ENCODE results near the gene FLT1.
A peak's percentile ranks its signal among the peaks of the same experiment; 100 is the strongest.

Gene FLT1

GRCh38 chr13:28318496-28318895, 176.4 kb downstream of the FLT1 start:
- Histone ChIP-seq H3K9me3 (no peaks in the 10 kb centered on the region), H3K27me3 (ENCODE audit: low read depth) (no peaks in the 10 kb centered on the region), H3K4me1 (no peaks in the 10 kb centered on the region), H3K36me3 (replicated peaks) (no peaks in the 10 kb centered on the region), H3K4me3 (no peak overlapping the region)
- in situ Hi-C loops (cut with MboI; ENCODE audit: low sequenced_read_pairs), result loop anchor here (25.0 kb wide), 1 partner anchor 1044 kb away; no protein-coding TSS in a partner anchor
- no peak for DNase-seq (ENCODE audit: low spot score in 2 of 2)

GRCh38 chr13:28316836-28317235, 178.1 kb downstream of the FLT1 start:
- H3K9me3 ChIP-seq, result no peaks in the 10 kb centered on the region
- H3K27me3 ChIP-seq (ENCODE audit: low read depth), result no peaks in the 10 kb centered on the region
- H3K4me3 ChIP-seq, result no peak overlapping the region
- H3K4me1 ChIP-seq, result no peaks in the 10 kb centered on the region
- H3K36me3 ChIP-seq (replicated peaks), result no peaks in the 10 kb centered on the region
- in situ Hi-C loops (cut with MboI; ENCODE audit: low sequenced_read_pairs), result loop anchor here (25.0 kb wide), 1 partner anchor 1045 kb away; no protein-coding TSS in a partner anchor
- no peak for DNase-seq (ENCODE audit: low spot score in 2 of 2)

DNA sequence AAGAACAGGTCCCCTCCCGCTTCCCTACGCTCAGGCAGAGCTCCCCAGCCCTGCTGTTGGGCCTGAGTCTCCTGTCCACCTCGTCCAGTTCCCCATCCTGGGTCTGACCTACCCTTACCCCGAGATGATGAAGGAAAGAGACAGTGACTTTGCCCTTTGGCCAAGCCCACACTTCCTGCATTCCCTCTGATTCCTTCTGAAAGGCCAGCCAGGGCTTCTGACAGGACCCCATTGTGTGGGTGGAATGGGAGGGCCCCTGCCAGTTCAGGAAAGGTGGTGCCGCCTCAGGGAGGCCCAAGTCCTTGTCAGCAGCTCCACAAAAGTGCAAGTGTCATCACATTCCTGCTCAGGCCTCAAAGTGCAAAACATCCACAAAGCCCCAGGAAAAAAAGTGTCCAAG, 178.8 kb downstream of the FLT1 start:
- Histone ChIP-seq H3K4me1 (no peaks in the 10 kb centered on the region), H3K4me3 (no peak overlapping the region), H3K9me3 (no peaks in the 10 kb centered on the region), H3K27me3 (ENCODE audit: low read depth) (no peaks in the 10 kb centered on the region), H3K36me3 (replicated peaks) (no peaks in the 10 kb centered on the region)
- in situ Hi-C loops (cut with MboI; ENCODE audit: low sequenced_read_pairs), result loop anchor here (25.0 kb wide), 1 partner anchor 1046 kb away; no protein-coding TSS in a partner anchor
- DNase-seq (ENCODE audit: low spot score in 2 of 2), result no peak

- Histone ChIP-seq H3K4me1 (no peaks in the 10 kb centered on the region; the same call in 1 of the 2 replicates), H3K9me3 (no peaks in the 10 kb centered on the region), H3K4me3 (no peak overlapping the region), H3K27me3 (ENCODE audit: low read depth) (no peaks in the 10 kb centered on the region), H3K36me3 (replicated peaks) (no peaks in the 10 kb centered on the region)
- in situ Hi-C loops (cut with MboI; ENCODE audit: low sequenced_read_pairs), result loop anchor here (25.0 kb wide), 1 partner anchor 1047 kb away; no protein-coding TSS in a partner anchor
- DNase-seq (ENCODE audit: low spot score in 2 of 2), result no peak
Observed at GRCh38 chr13:28314879-28315278, 180.0 kb downstream of the FLT1 start.

DNA sequence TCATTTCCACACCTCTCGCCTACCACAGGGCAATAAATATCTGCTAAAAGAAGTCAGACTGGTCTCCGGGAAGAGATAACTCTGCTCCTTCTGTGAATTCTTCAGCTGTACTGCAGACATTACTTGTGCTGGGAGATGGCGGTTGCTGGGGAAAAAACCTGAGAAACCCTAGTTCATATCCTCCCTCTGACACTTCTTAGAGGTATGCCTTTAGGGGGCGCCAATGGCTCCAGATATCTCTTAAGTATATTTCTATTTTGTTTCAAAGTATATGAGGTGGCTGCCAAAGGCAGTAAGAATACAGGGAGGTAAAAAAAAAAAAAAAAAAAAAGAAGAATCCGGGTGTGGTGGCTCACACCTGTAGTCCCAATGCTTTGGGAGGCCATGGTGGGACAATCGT, 181.3 kb downstream of the FLT1 start:
- DNase-seq (ENCODE audit: low spot score in 2 of 2), result peak; percentile 9 to 41
- in situ Hi-C loops (cut with MboI; ENCODE audit: low sequenced_read_pairs), result loop anchor here (25.0 kb wide), 1 partner anchor 1049 kb away; no protein-coding TSS in a partner anchor
- peaks cover under 1% of the 10 kb centered on the region; the same call in 1 of the 2 replicates for H3K4me1 ChIP-seq
- H3K4me3 ChIP-seq, result no peak overlapping the region
- H3K36me3 ChIP-seq (replicated peaks), result no peaks in the 10 kb centered on the region
- H3K9me3 ChIP-seq, result no peaks in the 10 kb centered on the region
- H3K27me3 ChIP-seq (ENCODE audit: low read depth), result no peaks in the 10 kb centered on the region

DNA sequence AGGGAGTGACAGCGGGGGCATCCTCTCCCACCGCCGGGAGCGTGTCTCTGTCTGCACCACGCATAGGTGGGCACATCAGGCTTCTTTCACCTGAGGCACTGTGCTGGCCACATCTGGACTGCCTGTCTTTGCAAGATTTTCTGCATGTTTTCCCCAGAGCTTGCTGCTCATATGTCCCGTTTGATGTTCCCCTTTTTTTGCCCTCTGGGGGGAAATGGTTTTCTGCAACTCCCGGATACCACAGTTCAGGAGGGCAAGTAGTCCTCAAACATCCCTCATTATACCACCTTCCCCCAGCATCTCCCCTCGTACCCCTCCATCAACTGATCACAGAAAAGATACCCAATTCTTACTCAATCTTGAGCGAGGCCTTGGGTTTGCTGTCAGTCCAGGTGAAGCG, 188.6 kb downstream of the FLT1 start:
- no peaks in the 10 kb centered on the region for H3K9me3 ChIP-seq
- in situ Hi-C loops (cut with MboI; ENCODE audit: low sequenced_read_pairs), result loop anchor here (25.0 kb wide), 1 partner anchor 1056 kb away; no protein-coding TSS in a partner anchor
- DNase-seq (ENCODE audit: low spot score in 2 of 2), result no peak
- H3K4me1 ChIP-seq, result peaks cover 2% of the 10 kb centered on the region; the same call in 1 of the 2 replicates
- no peaks in the 10 kb centered on the region for H3K27me3 ChIP-seq (ENCODE audit: low read depth)
- no peaks in the 10 kb centered on the region for H3K36me3 ChIP-seq (replicated peaks)
- H3K4me3 ChIP-seq, result no peak overlapping the region

DNA sequence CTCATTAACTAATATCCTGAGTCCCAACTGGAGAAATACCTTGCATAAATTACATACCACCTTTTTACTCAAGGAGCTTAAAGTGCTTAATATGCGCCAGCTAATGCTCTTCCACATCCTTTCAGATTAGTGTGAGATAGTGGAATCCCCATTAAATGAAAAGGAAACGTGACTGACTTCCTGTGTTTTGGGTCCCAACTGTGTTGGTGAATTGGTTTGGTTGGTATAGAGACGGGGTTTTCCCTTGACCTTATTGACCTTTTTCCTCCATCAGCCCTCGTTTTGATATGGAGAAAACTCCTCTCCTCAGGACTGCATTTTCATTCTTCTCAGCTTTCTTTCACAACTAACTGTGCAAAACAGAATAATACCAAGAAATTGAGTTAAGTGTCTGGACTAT, 193.1 kb downstream of the FLT1 start:
- Histone ChIP-seq H3K27me3 (ENCODE audit: low read depth) (no peaks in the 10 kb centered on the region), H3K36me3 (replicated peaks) (no peaks in the 10 kb centered on the region), H3K4me1 (no peaks in the 10 kb centered on the region), H3K9me3 (no peaks in the 10 kb centered on the region), H3K4me3 (no peak overlapping the region)
- in situ Hi-C loops (cut with MboI; ENCODE audit: low sequenced_read_pairs), result loop anchor here (25.0 kb wide), 1 partner anchor 1060 kb away; no protein-coding TSS in a partner anchor
- DNase-seq (ENCODE audit: low spot score in 2 of 2), result no peak

GRCh38 chr13:28299916-28300315, 195.0 kb downstream of the FLT1 start:
- Histone ChIP-seq H3K36me3 (replicated peaks) (no peaks in the 10 kb centered on the region), H3K4me3 (no peak overlapping the region), H3K4me1 (no peaks in the 10 kb centered on the region), H3K9me3 (no peaks in the 10 kb centered on the region), H3K27me3 (ENCODE audit: low read depth) (no peaks in the 10 kb centered on the region)
- DNase-seq (ENCODE audit: low spot score in 2 of 2), result no peak
- in situ Hi-C loops (cut with MboI; ENCODE audit: low sequenced_read_pairs), result loop anchor here (25.0 kb wide), 1 partner anchor 1062 kb away; no protein-coding TSS in a partner anchor

DNA sequence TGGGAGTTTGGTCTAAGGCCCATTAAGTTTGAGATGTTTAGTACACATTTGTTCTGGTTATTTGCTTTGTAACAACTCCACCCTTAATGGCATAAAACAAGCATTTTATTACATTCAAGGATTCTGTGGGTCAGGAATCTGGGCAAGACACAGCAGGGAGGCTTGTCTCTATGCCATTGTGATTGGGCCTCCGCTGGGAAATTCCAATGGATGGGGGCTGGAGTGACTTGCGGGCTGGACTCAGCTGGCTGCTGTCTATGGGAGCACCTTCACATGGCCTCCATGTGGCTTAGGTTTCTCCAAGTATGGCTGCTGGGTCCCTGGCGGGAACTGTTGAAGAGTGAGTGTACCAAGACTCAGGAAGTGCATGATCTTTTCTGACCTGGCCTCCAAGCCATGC, 197.6 kb downstream of the FLT1 start:
- Histone ChIP-seq H3K4me1 (peaks cover 8% of the 10 kb centered on the region), H3K27me3 (ENCODE audit: low read depth) (no peaks in the 10 kb centered on the region), H3K9me3 (no peaks in the 10 kb centered on the region), H3K36me3 (replicated peaks) (peaks cover 8% of the 10 kb centered on the region), H3K4me3 (no peak overlapping the region)
- in situ Hi-C loops (cut with MboI; ENCODE audit: low sequenced_read_pairs), result no loop called here
- DNase-seq (ENCODE audit: low spot score in 2 of 2), result peak in 1 of 2 experiments; percentile 28

GRCh38 chr13:28286263-28286662, 208.7 kb downstream of the FLT1 start:
- Histone ChIP-seq H3K27me3 (ENCODE audit: low read depth) (no peaks in the 10 kb centered on the region), H3K4me3 (no peak overlapping the region), H3K9me3 (no peaks in the 10 kb centered on the region), H3K36me3 (replicated peaks) (peaks cover 17% of the 10 kb centered on the region), H3K4me1 (peaks cover 10% of the 10 kb centered on the region)
- no peak for DNase-seq (ENCODE audit: low spot score in 2 of 2)
- in situ Hi-C loops (cut with MboI; ENCODE audit: low sequenced_read_pairs), result no loop called here

DNA sequence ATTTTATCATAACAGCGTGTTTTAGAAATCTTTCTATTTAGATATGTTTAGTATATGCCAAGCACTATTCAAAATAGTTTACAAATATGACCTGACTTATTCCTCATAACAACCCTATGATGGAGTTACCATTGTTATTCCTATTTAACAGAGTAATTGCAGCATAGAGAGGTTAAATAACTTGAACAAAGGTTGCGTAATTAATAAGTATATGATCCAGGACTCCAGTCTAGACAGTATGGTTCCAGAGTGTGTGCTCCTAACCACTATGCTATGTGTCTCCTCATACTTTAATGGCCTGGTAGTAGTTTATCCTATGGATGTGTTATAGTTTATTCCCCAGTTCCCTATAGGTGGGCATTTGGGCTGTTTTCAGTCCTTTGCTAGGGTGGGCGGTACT, 211.3 kb downstream of the FLT1 start:
- peaks cover 25% of the 10 kb centered on the region for H3K36me3 ChIP-seq (replicated peaks)
- in situ Hi-C loops (cut with MboI; ENCODE audit: low sequenced_read_pairs), result no loop called here
- peaks cover 10% of the 10 kb centered on the region for H3K4me1 ChIP-seq
- no peaks in the 10 kb centered on the region for H3K27me3 ChIP-seq (ENCODE audit: low read depth)
- no peak for DNase-seq (ENCODE audit: low spot score in 2 of 2)
- no peak overlapping the region for H3K4me3 ChIP-seq
- no peaks in the 10 kb centered on the region for H3K9me3 ChIP-seq

DNA sequence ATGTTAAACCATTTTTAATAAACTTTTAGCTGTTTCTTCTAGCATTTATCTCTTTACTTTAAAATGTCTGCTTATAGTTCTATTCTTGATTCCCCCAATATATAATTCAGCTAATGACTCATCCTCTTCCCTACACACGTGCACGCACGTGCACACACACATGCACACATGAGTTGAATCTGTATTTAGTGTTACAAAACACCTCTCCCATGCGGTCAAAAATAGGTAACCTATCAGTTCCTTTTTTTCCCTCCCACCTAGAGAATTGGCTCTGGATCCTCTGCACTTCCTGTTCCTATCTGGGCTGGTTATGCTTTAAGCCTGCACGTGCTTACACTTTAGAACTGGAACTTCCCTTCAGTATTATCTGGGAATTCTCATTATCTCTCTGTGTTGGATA, 212.5 kb downstream of the FLT1 start:
- no peak for DNase-seq (ENCODE audit: low spot score in 2 of 2)
- in situ Hi-C loops (cut with MboI; ENCODE audit: low sequenced_read_pairs), result no loop called here
- Histone ChIP-seq H3K36me3 (replicated peaks) (peaks cover 14% of the 10 kb centered on the region), H3K27me3 (ENCODE audit: low read depth) (no peaks in the 10 kb centered on the region), H3K9me3 (no peaks in the 10 kb centered on the region), H3K4me3 (no peak overlapping the region), H3K4me1 (peaks cover 10% of the 10 kb centered on the region)

GRCh38 chr13:28273919-28274318, 221.0 kb downstream of the FLT1 start:
- Histone ChIP-seq H3K4me3 (no peak overlapping the region), H3K4me1 (no peaks in the 10 kb centered on the region), H3K27me3 (ENCODE audit: low read depth) (no peaks in the 10 kb centered on the region), H3K36me3 (replicated peaks) (peaks cover 8% of the 10 kb centered on the region; the same call in 1 of the 2 replicates), H3K9me3 (no peaks in the 10 kb centered on the region)
- DNase-seq (ENCODE audit: low spot score in 2 of 2), result peak in 1 of 2 experiments; percentile 16
- in situ Hi-C loops (cut with MboI; ENCODE audit: low sequenced_read_pairs), result no loop called here

- DNase-seq (ENCODE audit: low spot score in 2 of 2), result no peak
- H3K4me1 ChIP-seq, result no peaks in the 10 kb centered on the region
- in situ Hi-C loops (cut with MboI; ENCODE audit: low sequenced_read_pairs), result no loop called here
- no peaks in the 10 kb centered on the region for H3K9me3 ChIP-seq
- H3K4me3 ChIP-seq, result no peak overlapping the region
- no peaks in the 10 kb centered on the region for H3K27me3 ChIP-seq (ENCODE audit: low read depth)
- peaks cover 8% of the 10 kb centered on the region; the same call in 1 of the 2 replicates for H3K36me3 ChIP-seq (replicated peaks)
Observed at GRCh38 chr13:28271056-28271840, 223.7 kb downstream of the FLT1 start.
